Neural cell (in vitro differentiated cells): ENCODE measurements around the gene PHC1. TPM values are rescaled to one million over a fixed set of nuclear protein-coding genes. Genes with fewer than 3 reads are reported as not detected.
A peak's percentile ranks its signal among the peaks of the same experiment; 100 is the strongest.

Source experiments
- H2AFZ ChIP-seq: fragments of 200-600, 300-800 bp; sonication (generic), shearing (Covaris generic); 2 replicates; pipeline ENCODE4 v1.6.0; 2014; ENCODE audit warnings: low read depth, mild to moderate bottlenecking, antibody characterized with exemption, low read length, moderate library complexity
- H3F3A ChIP-seq: fragments of 200-600 bp; shearing (Covaris generic); 2 replicates; pipeline ENCODE4 v1.6.1; 2016; ENCODE audit warnings: mild to moderate bottlenecking, moderate library complexity, mixed read lengths, antibody characterized with exemption, low read length; ENCODE audit not compliant: insufficient read depth, poor library complexity, severe bottlenecking
- H3K27ac ChIP-seq: fragments of 200-600, 300-800 bp; sonication (generic), shearing (Covaris generic); 2 replicates; pipeline ENCODE4 v1.5.1; 2014; ENCODE audit warnings: mild to moderate bottlenecking, low read length, moderate library complexity
- H3K27me3 ChIP-seq: fragments of 300-800, 200-600 bp; sonication (generic), shearing (Covaris generic); 2 replicates; pipeline ENCODE4 v1.6.0; 2014; ENCODE audit warnings: mild to moderate bottlenecking, low read depth, low read length, moderate library complexity; ENCODE audit not compliant: insufficient read depth
- H3K36me3 ChIP-seq: fragments of 300-800, 200-600 bp; sonication (generic), shearing (Covaris generic); 2 replicates; pipeline ENCODE4 v1.5.1; 2014; ENCODE audit warnings: mild to moderate bottlenecking, antibody characterized with exemption, low read length, moderate library complexity; ENCODE audit not compliant: insufficient read depth
- H3K4me2 ChIP-seq: fragments of 300-800, 200-600 bp; sonication (generic), shearing (Covaris generic); 2 replicates; pipeline ENCODE4 v1.6.0; 2014; ENCODE audit warnings: mild to moderate bottlenecking, low read length
- H3K4me3 ChIP-seq: fragments of 300-800, 200-600 bp; sonication (generic), shearing (Covaris generic); 2 replicates; pipeline ENCODE4 v1.5.1; 2014; ENCODE audit warnings: mild to moderate bottlenecking, low read length, moderate library complexity
- H3K79me2 ChIP-seq: fragments of 200-600 bp; shearing (Covaris generic); replicated peaks from 2 replicates; pipeline ENCODE4 v1.6.0; 2014; ENCODE audit warnings: mild to moderate bottlenecking, low read length, moderate library complexity; ENCODE audit not compliant: insufficient read depth
- H3K9ac ChIP-seq: fragments of 300-800, 200-600 bp; sonication (generic), shearing (Covaris generic); 2 replicates; pipeline ENCODE4 v1.6.1; 2016; ENCODE audit warnings: mild to moderate bottlenecking, low read length, mixed read lengths
- H3K9me2 ChIP-seq: fragments of 200-600 bp; shearing (Covaris generic); 2 replicates; pipeline ENCODE4 v1.6.1; 2016; ENCODE audit warnings: mild to moderate bottlenecking, low read length, mixed read lengths; ENCODE audit not compliant: insufficient read depth
- H3K9me3 ChIP-seq: fragments of 200-600, 300-800 bp; sonication (generic), shearing (Covaris generic); 2 replicates; pipeline ENCODE4 v1.6.1; 2016; ENCODE audit warnings: mild to moderate bottlenecking, mixed run types, low read length, moderate library complexity, mixed read lengths
- H4K20me1 ChIP-seq: fragments of 200-600 bp; shearing (Covaris generic); 2 replicates; pipeline ENCODE4 v1.6.1; 2016; ENCODE audit warnings: mild to moderate bottlenecking, mixed run types; ENCODE audit not compliant: insufficient read depth
- CTCF ChIP-seq: fragments of 450-650 bp; IDR thresholded peaks from 2 replicates; pipeline ENCODE4 v1.5.1; 2014; ENCODE audit warnings: antibody characterized with exemption, mild to moderate bottlenecking, moderate library complexity; ENCODE audit not compliant: poor library complexity, severe bottlenecking
- EP300 ChIP-seq: fragments of 450-650 bp; conservative IDR thresholded peaks from 2 replicates; pipeline ENCODE4 v1.6.1; 2014; ENCODE audit warnings: antibody characterized with exemption, mild to moderate bottlenecking, moderate library complexity; ENCODE audit not compliant: poor library complexity, severe bottlenecking
- EZH2 ChIP-seq: fragments of 200-600, 300-800 bp; shearing (Covaris generic), sonication (generic); IDR thresholded peaks from 2 replicates; pipeline ENCODE4 v1.6.1; 2014; ENCODE audit warnings: antibody characterized with exemption, low read length, borderline replicate concordance, mild to moderate bottlenecking; ENCODE audit not compliant: insufficient read depth, poor library complexity, severe bottlenecking
- MXI1 ChIP-seq: fragments of 450-650 bp; conservative IDR thresholded peaks from 2 replicates; pipeline ENCODE4 v1.6.1; 2014; ENCODE audit warnings: antibody characterized with exemption, mild to moderate bottlenecking; ENCODE audit not compliant: poor library complexity, severe bottlenecking
- POLR2AphosphoS5 ChIP-seq: IDR thresholded peaks from 2 replicates; pipeline ENCODE4 v1.6.1; 2012
- RAD21 ChIP-seq: fragments of 450-650 bp; conservative IDR thresholded peaks from 2 replicates; pipeline ENCODE4 v1.6.1; 2014; ENCODE audit warnings: antibody characterized with exemption, mild to moderate bottlenecking, moderate library complexity
- REST ChIP-seq: IDR thresholded peaks from 2 replicates; pipeline ENCODE4 v1.6.1; 2012; ENCODE audit warnings: borderline replicate concordance
- SMC3 ChIP-seq: fragments of 450-650 bp; conservative IDR thresholded peaks from 2 replicates; pipeline ENCODE4 v1.6.1; 2014; ENCODE audit warnings: antibody characterized with exemption, mild to moderate bottlenecking, moderate library complexity; ENCODE audit not compliant: poor library complexity
- TAF1 ChIP-seq: IDR thresholded peaks from 2 replicates; pipeline ENCODE4 v1.6.1; 2012; ENCODE audit warnings: low read depth
- polyA plus RNA-seq: library from polyadenylated mRNA; depleted of rRNA; stranded (reverse); fragments of >200 nt; gene quantifications from 2 replicates; pipeline ENCODE4 v1.2.3, GENCODE V29; 2014

PHC1 gene
- polyA plus RNA-seq, 1 donor from 2014 or later = 104 TPM

GRCh38 chr12:8907513-8907912, 6.8 kb upstream of the PHC1 start:
- no peaks in the 10 kb centered on the region for H3K9me2 ChIP-seq
- no peak overlapping the region for H3K27ac ChIP-seq

GRCh38 chr12:8909752-8910151, 4.6 kb upstream of the PHC1 start:
- no peaks in the 10 kb centered on the region for H3F3A ChIP-seq
- H3K27me3 ChIP-seq = no peaks in the 10 kb centered on the region
- H3K79me2 ChIP-seq = peaks cover 4% of the 10 kb centered on the region
- no peak overlapping the region for H3K4me2 ChIP-seq
- H2AFZ ChIP-seq = no peak overlapping the region
- peak; percentile 36 for TF ChIP-seq POLR2AphosphoS5
- no peak for TF ChIP-seq TAF1
- no peak for TF ChIP-seq MXI1
- TF ChIP-seq RAD21 = no peak
- TF ChIP-seq EP300 = peak; percentile 78
- H4K20me1 ChIP-seq = no peaks in the 10 kb centered on the region
- no peaks in the 10 kb centered on the region for H3K9me2 ChIP-seq
- peak overlapping the region; percentile 52 for H3K27ac ChIP-seq
- H3K9ac ChIP-seq = no peak overlapping the region
- H3K9me3 ChIP-seq = no peaks in the 10 kb centered on the region
- H3K36me3 ChIP-seq = no peaks in the 10 kb centered on the region
- H3K4me3 ChIP-seq = no peak overlapping the region

More at GRCh38 chr12:8907513-8907912, 6.8 kb upstream of the PHC1 start:
- H3F3A ChIP-seq = no peaks in the 10 kb centered on the region
- H4K20me1 ChIP-seq = no peaks in the 10 kb centered on the region
- TF ChIP-seq REST (no peak), EP300 (no peak), SMC3 (no peak), EZH2 (no peak), CTCF (no peak)
- no peaks in the 10 kb centered on the region for H3K27me3 ChIP-seq
- peaks cover 4% of the 10 kb centered on the region for H3K79me2 ChIP-seq
- H3K36me3 ChIP-seq = no peaks in the 10 kb centered on the region
- H3K4me2 ChIP-seq = no peak overlapping the region
- H3K4me3 ChIP-seq = no peak overlapping the region
- H3K9ac ChIP-seq = no peak overlapping the region
- H3K9me3 ChIP-seq = no peaks in the 10 kb centered on the region
- H2AFZ ChIP-seq = no peak overlapping the region

GRCh38 chr12:8911606-8912268, 2.6 kb upstream of the PHC1 start:
- Histone ChIP-seq H3K79me2 (peaks cover 23% of the 10 kb centered on the region), H3K27ac (peak overlapping the region; percentile 96), H3K36me3 (no peaks in the 10 kb centered on the region), H3K9me2 (no peaks in the 10 kb centered on the region), H3F3A (no peaks in the 10 kb centered on the region), H3K9me3 (no peaks in the 10 kb centered on the region), H3K4me3 (peak overlapping the region; percentile 71), H3K4me2 (peak overlapping the region; percentile 90), H4K20me1 (no peaks in the 10 kb centered on the region), H3K27me3 (no peaks in the 10 kb centered on the region), H3K9ac (no peak overlapping the region), H2AFZ (no peak overlapping the region)
- TF ChIP-seq REST (no peak), POLR2AphosphoS5 (no peak), TAF1 (no peak), EZH2 (no peak), EP300 (no peak), RAD21 (no peak), CTCF (no peak), MXI1 (no peak), SMC3 (no peak)
